Endodermal cell (in vitro differentiated cells): Measurements from ENCODE around the gene EIF4H. TPM values are rescaled to one million over a fixed set of nuclear protein-coding genes. Genes with fewer than 3 reads are reported as not detected.

Source experiments
- DNase-seq: peaks from one replicate; pipeline ENCODE4 v3.0.0-alpha.2; 2017
- H3K27ac ChIP-seq: 2 replicates; pipeline ENCODE4 v1.5.1; 2013; ENCODE audit warnings: mild to moderate bottlenecking, low read depth, low read length, moderate library complexity
- H3K27me3 ChIP-seq: 2 replicates; pipeline ENCODE4 v1.6.1; 2013; ENCODE audit warnings: mild to moderate bottlenecking, low read length, moderate library complexity; ENCODE audit not compliant: insufficient read depth, control insufficient read depth, poor library complexity, severe bottlenecking
- H3K36me3 ChIP-seq: 2 replicates; pipeline ENCODE4 v1.7.0; 2013; ENCODE audit warnings: mild to moderate bottlenecking, low read length, moderate library complexity; ENCODE audit not compliant: control insufficient read depth, insufficient read depth
- H3K4me1 ChIP-seq: one replicate; pipeline ENCODE4 v1.7.0; 2013; ENCODE audit warnings: low read length; ENCODE audit not compliant: control insufficient read depth, insufficient read depth
- H3K4me3 ChIP-seq: 2 replicates; pipeline ENCODE4 v1.5.1; 2013; ENCODE audit warnings: mild to moderate bottlenecking, low read length, moderate library complexity
- H3K9ac ChIP-seq: 2 replicates; pipeline ENCODE4 v1.6.1; 2013; ENCODE audit warnings: mild to moderate bottlenecking, low read length, moderate library complexity; ENCODE audit not compliant: poor library complexity, severe bottlenecking; ENCODE audit errors: extremely low read depth
- H3K9me3 ChIP-seq: 2 replicates; pipeline ENCODE4 v1.6.1; 2013; ENCODE audit warnings: mild to moderate bottlenecking, low read length, moderate library complexity; ENCODE audit not compliant: control insufficient read depth
- H3K27ac Mint-ChIP-seq: 2 replicates; pipeline ENCODE4 v1.8.0; 2020; ENCODE audit warnings: mixed read lengths
- H3K27me3 Mint-ChIP-seq: 2 replicates; pipeline ENCODE4 v1.8.0; 2021; ENCODE audit warnings: mild to moderate bottlenecking, mixed read lengths; ENCODE audit not compliant: insufficient read depth
- H3K36me3 Mint-ChIP-seq: 2 replicates; pipeline ENCODE4 v1.8.0; 2020; ENCODE audit warnings: low read depth, mixed read lengths
- H3K4me1 Mint-ChIP-seq: 2 replicates; pipeline ENCODE4 v1.8.0; 2020; ENCODE audit warnings: mixed read lengths
- H3K4me3 Mint-ChIP-seq: 2 replicates; pipeline ENCODE4 v1.8.0; 2020; ENCODE audit warnings: mild to moderate bottlenecking, moderate library complexity, mixed read lengths
- H3K9me3 Mint-ChIP-seq: 2 replicates; pipeline ENCODE4 v1.8.0; 2020; ENCODE audit warnings: mild to moderate bottlenecking, mixed read lengths
- WGBS, 2 experiments: methylation state at CpG; one replicate each; pipeline versions ENCODE4 v1.1.5 to v1.1.7; 2013; ENCODE audit warnings: missing lambda C conversion rate in 2 of 2, mixed read lengths in 1 of 2; ENCODE audit not compliant: insufficient coverage in 1 of 2, insufficient read length in 1 of 2; 5-methylcytosine and 5-hydroxymethylcytosine counted together
- total RNA-seq, 2 donors: library from RNA; stranded (reverse); fragmentation: NEBNext Ultra II Directional in 1 of 2; extraction: Animal tissue kit (Norgen Biotek cat#: 25700) in 1 of 2; gene quantifications; 2 replicates in 1 of 2; 3 replicates in 1 of 2; pipeline ENCODE4 v1.2.1, GENCODE V29; 2021
- TF ChIP-seq, protein P1 (sequence below): fragments of 200-600 bp; sonication (generic); conservative IDR thresholded peaks from 2 replicates; pipeline ENCODE4 v1.5.0; 2021; ENCODE audit warnings: antibody characterized with exemption, mild to moderate bottlenecking

The EIF4H gene
- total RNA-seq, 2 donors from 2014 or later: 305 to 346 TPM

DNA sequence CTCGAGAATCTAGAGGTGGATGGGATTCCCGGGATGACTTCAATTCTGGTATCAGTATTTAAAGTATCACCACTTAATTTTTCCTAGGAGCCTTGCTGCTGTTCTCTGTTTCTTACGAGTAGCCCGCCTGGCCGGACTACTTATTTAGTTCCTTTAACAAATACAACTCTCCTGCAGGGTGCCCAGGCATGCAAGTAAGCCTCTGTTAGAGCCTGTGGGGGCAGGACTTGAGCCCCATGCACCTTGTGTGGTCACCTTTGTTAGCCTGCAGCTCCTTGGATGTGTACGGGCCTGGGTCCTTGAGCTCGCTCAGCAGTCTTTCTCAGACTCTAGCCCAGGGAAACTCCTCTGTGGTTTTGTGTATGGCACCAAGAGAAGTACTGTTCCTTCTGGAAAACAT is 16.1 kb downstream of the EIF4H start:
- Histone ChIP-seq H3K9ac (no peak overlapping the region), H3K9me3 (no peaks in the 10 kb centered on the region), H3K27ac (no peak overlapping the region), H3K36me3 (peaks cover 88% of the 10 kb centered on the region), H3K27me3 (no peaks in the 10 kb centered on the region), H3K4me1 (peaks cover 3% of the 10 kb centered on the region), H3K4me3 (no peak overlapping the region)
- DNase-seq: no peak
- Mint-ChIP-seq H3K36me3 (peaks cover 86% of the 10 kb centered on the region), H3K4me3 (no peak overlapping the region), H3K27ac (no peak overlapping the region), H3K9me3 (no peaks in the 10 kb centered on the region), H3K27me3 (no peaks in the 10 kb centered on the region), H3K4me1 (peaks cover 14% of the 10 kb centered on the region)
- TF ChIP-seq, protein P1, sequence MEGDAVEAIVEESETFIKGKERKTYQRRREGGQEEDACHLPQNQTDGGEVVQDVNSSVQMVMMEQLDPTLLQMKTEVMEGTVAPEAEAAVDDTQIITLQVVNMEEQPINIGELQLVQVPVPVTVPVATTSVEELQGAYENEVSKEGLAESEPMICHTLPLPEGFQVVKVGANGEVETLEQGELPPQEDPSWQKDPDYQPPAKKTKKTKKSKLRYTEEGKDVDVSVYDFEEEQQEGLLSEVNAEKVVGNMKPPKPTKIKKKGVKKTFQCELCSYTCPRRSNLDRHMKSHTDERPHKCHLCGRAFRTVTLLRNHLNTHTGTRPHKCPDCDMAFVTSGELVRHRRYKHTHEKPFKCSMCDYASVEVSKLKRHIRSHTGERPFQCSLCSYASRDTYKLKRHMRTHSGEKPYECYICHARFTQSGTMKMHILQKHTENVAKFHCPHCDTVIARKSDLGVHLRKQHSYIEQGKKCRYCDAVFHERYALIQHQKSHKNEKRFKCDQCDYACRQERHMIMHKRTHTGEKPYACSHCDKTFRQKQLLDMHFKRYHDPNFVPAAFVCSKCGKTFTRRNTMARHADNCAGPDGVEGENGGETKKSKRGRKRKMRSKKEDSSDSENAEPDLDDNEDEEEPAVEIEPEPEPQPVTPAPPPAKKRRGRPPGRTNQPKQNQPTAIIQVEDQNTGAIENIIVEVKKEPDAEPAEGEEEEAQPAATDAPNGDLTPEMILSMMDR: no peak
- 96 to 98% methylated on average over 5 to 7 of the region's 7 CpGs for WGBS, 2 experiments

DNA sequence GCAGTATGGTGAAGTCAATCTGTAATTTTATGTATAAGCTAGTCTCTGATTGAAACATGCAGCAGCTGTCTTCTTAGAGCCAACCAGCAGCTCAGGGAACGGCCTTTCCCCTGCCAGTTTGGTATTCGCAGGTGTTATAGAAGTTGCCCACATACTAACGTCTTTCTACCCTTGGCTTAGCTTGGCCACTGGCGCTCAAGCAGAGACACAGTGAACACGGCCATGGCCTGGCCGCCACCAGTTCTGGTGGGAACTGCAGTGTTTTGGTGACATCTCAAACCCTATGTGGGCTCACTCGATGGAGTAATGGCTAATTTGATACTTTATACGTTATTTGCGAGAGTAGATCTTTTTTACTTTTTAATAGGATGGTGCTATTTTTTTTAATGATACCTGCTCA is 17.1 kb downstream of the EIF4H start:
- no peak for DNase-seq
- Mint-ChIP-seq H3K36me3 (peaks cover 89% of the 10 kb centered on the region), H3K27ac (no peak overlapping the region), H3K4me1 (peaks cover 9% of the 10 kb centered on the region), H3K4me3 (no peak overlapping the region), H3K9me3 (no peaks in the 10 kb centered on the region), H3K27me3 (no peaks in the 10 kb centered on the region)
- H3K4me1 ChIP-seq: peaks cover 3% of the 10 kb centered on the region
- no peak overlapping the region for H3K4me3 ChIP-seq
- H3K27ac ChIP-seq: no peak overlapping the region
- WGBS, 2 experiments: 97 to 98% methylated on average over 8 to 9 of the region's 9 CpGs
- H3K27me3 ChIP-seq: no peaks in the 10 kb centered on the region
- no peak overlapping the region for H3K9ac ChIP-seq
- TF ChIP-seq, protein P1: no peak
- no peaks in the 10 kb centered on the region for H3K9me3 ChIP-seq
- peaks cover 86% of the 10 kb centered on the region for H3K36me3 ChIP-seq

DNA sequence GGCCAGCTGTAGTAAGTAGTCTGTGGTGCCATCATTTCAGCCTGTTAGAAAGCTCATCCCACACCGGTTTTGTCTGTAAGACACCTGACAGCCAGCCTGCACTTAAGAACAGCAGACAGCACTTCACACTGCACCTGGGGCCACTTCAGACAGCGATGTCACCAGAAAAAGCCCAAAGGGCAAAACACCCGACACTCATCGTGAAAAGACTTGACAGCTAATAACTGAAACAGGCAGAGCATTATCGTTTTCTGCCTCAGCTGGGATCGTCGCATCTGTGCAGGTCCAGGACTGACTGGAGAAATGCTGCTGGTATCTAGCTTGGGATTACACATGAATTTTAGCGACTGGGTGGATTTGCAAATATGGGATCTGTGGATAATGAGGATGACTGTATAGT is 18.9 kb downstream of the EIF4H start:
- Mint-ChIP-seq H3K27me3 (no peaks in the 10 kb centered on the region), H3K4me3 (no peak overlapping the region), H3K4me1 (no peaks in the 10 kb centered on the region), H3K27ac (peak overlapping the region; percentile 44), H3K9me3 (no peaks in the 10 kb centered on the region), H3K36me3 (peaks cover 87% of the 10 kb centered on the region)
- 96 to 97% methylated on average over 8 of the region's 8 CpGs for WGBS, 2 experiments
- TF ChIP-seq, protein P1: no peak
- H3K9me3 ChIP-seq: no peaks in the 10 kb centered on the region
- DNase-seq: no peak
- H3K4me3 ChIP-seq: no peak overlapping the region
- peaks cover 83% of the 10 kb centered on the region for H3K36me3 ChIP-seq
- no peak overlapping the region for H3K27ac ChIP-seq
- H3K27me3 ChIP-seq: no peaks in the 10 kb centered on the region
- no peak overlapping the region for H3K9ac ChIP-seq
- H3K4me1 ChIP-seq: peaks cover 3% of the 10 kb centered on the region
